Measurements from ENCODE around the gene TSC2. TPM values are rescaled to one million over a fixed set of nuclear protein-coding genes. Genes with fewer than 3 reads are reported as not detected.

TSC2 gene
- polyA plus RNA-seq, 3 donors, result 11.7 to 95.1 (median 20.8) TPM

GRCh38 chr16:2025878-2026460 lies 21.8 kb upstream of the TSC2 start:
- no peak for DNase-seq
- Histone ChIP-seq H3K4me3 (replicated peaks in 1 of 3; ENCODE audit: low read depth in 2 of 3, low read length in 3 of 3) (no peak overlapping the region), H3K4me1 (ENCODE audit: control insufficient read depth in 1 of 2, insufficient read depth in 2 of 2, low read length in 2 of 2) (peaks cover 15 to 26% of the 10 kb centered on the region in 2 donors), H3K9me3 (replicated peaks in 1 of 2; ENCODE audit: control insufficient read depth in 1 of 2, insufficient read depth in 1 of 2, low read length in 2 of 2) (peaks cover 0 to 9% of the 10 kb centered on the region in 2 donors), H3K27me3 (ENCODE audit: control insufficient read depth in 2 of 2, insufficient read depth in 2 of 2, low read length in 2 of 2) (peaks cover 11 to 49% of the 10 kb centered on the region in 2 donors), H2AFZ (ENCODE audit: insufficient read depth, low read depth, low read length, poor library complexity, severe bottlenecking) (no peak overlapping the region), H3K4me2 (replicated peaks; ENCODE audit: extremely low read depth, low read length, poor library complexity, severe bottlenecking) (peak overlapping the region; percentile 53), H4K20me1 (ENCODE audit: insufficient read depth, low read length) (no peaks in the 10 kb centered on the region), H3K27ac (ENCODE audit: low read depth in 1 of 2, low read length in 2 of 2) (no peak overlapping the region), H3K9ac (ENCODE audit: insufficient read depth, low read length, poor library complexity, severe bottlenecking) (no peak overlapping the region), H3K36me3 (replicated peaks in 1 of 2; ENCODE audit: control insufficient read depth in 1 of 2, insufficient read depth in 2 of 2, low read length in 2 of 2) (no peaks in the 10 kb centered on the region), H3K79me2 (ENCODE audit: insufficient read depth, low read length) (no peaks in the 10 kb centered on the region)
- 94% methylated on average over 14 of the region's 16 CpGs for WGBS (ENCODE audit: insufficient coverage)
- intact Hi-C loops (cut with micrococcal nuclease), result loop anchor here in 1 of 2 donors (5.0 kb wide), 1 partner anchor 121 kb away; the partner anchor contains the start of gene RAB26
- Mint-ChIP-seq H3K4me1 (peaks cover 19% of the 10 kb centered on the region), H3K9me3 (peaks cover 3 to 12% (median 9%) of the 10 kb centered on the region in 7 donors), H3K27me3 (ENCODE audit: low read depth in 3 of 3) (peaks cover 43 to 67% (median 60%) of the 10 kb centered on the region in 3 donors), H3K36me3 (peaks cover 5 to 6% of the 10 kb centered on the region in 2 donors), H3K27ac (no peak overlapping the region), H3K4me3 (peak overlapping the region in 1 of 2 donors; percentile 78)
- TF ChIP-seq CTCF (IDR thresholded peaks at IDR 0.05), result no peak

GRCh38 chr16:2026461-2027023 lies 21.2 kb upstream of the TSC2 start, which contains the start of gene NHERF2:
NHERF2 (plus strand) TSS chr16:2026902; CDS start chr16:2027006, 104 bp downstream.
- Histone ChIP-seq H3K27ac (ENCODE audit: low read depth in 1 of 2, low read length in 2 of 2) (no peak within 1 kb of the TSS), H2AFZ (ENCODE audit: insufficient read depth, low read depth, low read length, poor library complexity, severe bottlenecking) (peak within 1 kb of the TSS; percentile 21), H3K79me2 (ENCODE audit: insufficient read depth, low read length) (no peaks in the 10 kb centered on the region), H3K9ac (ENCODE audit: insufficient read depth, low read length, poor library complexity, severe bottlenecking) (no peak within 1 kb of the TSS), H3K36me3 (replicated peaks in 1 of 2; ENCODE audit: control insufficient read depth in 1 of 2, insufficient read depth in 2 of 2, low read length in 2 of 2) (no peaks in the 10 kb centered on the region), H4K20me1 (ENCODE audit: insufficient read depth, low read length) (no peaks in the 10 kb centered on the region), H3K4me1 (ENCODE audit: control insufficient read depth in 1 of 2, insufficient read depth in 2 of 2, low read length in 2 of 2) (peaks cover 15 to 26% of the 10 kb centered on the region in 2 donors), H3K9me3 (replicated peaks in 1 of 2; ENCODE audit: control insufficient read depth in 1 of 2, insufficient read depth in 1 of 2, low read length in 2 of 2) (peaks cover 0 to 9% of the 10 kb centered on the region in 2 donors), H3K27me3 (ENCODE audit: control insufficient read depth in 2 of 2, insufficient read depth in 2 of 2, low read length in 2 of 2) (peaks cover 11 to 43% of the 10 kb centered on the region in 2 donors), H3K4me2 (replicated peaks; ENCODE audit: extremely low read depth, low read length, poor library complexity, severe bottlenecking) (peak within 1 kb of the TSS; percentile 71), H3K4me3 (replicated peaks in 1 of 3; ENCODE audit: low read depth in 2 of 3, low read length in 3 of 3) (peak within 1 kb of the TSS in 1 of 3 experiments; percentile 56)
- peaks cover 38 to 61% (median 54%) of the 10 kb centered on the region in 3 donors for H3K27me3 Mint-ChIP-seq (ENCODE audit: low read depth in 3 of 3)
- H3K36me3 Mint-ChIP-seq, result peaks cover 5 to 6% of the 10 kb centered on the region in 2 donors
- intact Hi-C loops (cut with micrococcal nuclease), result loop anchor here in 1 of 2 donors (5.0 kb wide), 1 partner anchor 121 kb away; the partner anchor contains the start of gene RAB26
- H3K4me1 Mint-ChIP-seq, result peaks cover 19% of the 10 kb centered on the region
- H3K9me3 Mint-ChIP-seq, result peaks cover 1 to 7% (median 5%) of the 10 kb centered on the region in 7 donors
- no peak for TF ChIP-seq CTCF (IDR thresholded peaks at IDR 0.05)
- WGBS (ENCODE audit: insufficient coverage), result 13% methylated on average over 43 of the region's 59 CpGs
- H3K4me3 Mint-ChIP-seq, result peak within 1 kb of the TSS; percentile 58 to 80
- H3K27ac Mint-ChIP-seq, result no peak within 1 kb of the TSS
- DNase-seq, result no peak

Data from CD14-positive monocyte (primary cell).